ENCODE data around the gene PHF2.

Gene PHF2

DNA sequence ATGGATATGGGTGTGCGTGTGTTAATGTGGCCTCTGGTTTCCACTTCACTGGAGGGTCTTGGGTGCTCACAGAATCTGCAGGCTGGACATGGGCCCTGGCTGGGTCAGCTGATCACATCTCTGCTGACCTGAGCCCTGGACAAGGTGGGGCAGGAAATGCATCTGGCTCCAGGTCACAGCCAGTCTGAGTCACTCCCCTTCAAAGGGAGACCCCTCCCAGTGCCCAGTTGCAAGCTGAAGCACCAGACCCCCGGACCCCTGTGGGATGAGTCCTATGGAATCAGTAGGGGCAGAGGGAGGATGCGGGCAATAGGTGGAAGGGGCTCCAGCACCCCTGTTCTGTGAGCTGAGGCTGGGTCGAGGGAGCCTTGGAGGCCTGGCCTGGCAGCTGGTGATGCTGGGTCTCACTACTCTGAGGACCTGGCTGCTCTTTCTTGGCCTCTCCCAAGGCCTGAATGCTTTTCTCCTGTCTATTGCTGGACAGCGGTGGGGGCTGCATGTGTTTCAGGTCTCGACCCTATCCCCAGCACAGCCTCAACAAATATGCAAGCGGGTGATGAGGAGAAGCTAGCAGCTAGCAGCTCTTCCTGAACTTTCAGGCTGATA, 54.5 kb downstream of the PHF2 start:
- DNase-seq (ENCODE audit: low spot score): no peak

DNA sequence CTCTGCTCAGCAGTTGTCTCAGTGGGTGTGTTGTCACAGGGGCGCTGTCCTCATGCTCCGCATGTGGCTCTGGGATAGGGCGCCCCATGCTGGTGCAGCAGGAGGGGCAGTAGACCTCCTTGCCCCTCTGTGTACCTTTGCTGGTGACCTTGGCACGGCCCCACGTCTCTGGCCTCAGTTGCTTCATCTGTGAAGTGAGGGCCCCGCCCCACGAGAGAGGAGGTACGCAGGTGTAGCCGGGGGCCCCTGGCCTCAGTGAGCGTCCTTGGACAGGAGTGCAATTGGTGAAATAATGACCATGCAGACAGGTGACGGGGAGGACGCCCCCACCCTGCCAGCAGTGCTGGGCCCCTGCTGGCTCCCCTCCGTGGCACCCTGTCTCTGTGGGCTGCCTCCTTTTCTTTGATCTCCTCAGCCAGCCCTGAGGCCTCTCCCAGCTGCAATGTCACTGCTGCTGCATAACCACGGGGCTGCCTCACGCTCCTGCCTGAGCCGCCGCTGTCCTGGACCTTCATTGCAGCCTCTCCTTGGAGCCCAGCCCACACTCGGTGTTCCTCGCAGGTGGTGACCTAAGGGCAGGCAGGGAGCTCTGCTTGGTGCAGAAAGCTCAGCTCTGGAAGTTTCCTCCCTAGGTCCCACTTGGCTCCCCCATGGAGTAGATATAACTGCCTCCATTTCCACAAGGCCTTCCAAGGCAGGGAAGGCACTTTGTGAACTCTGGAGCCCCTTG, 57.3 kb downstream of the PHF2 start:
- no peak for DNase-seq (ENCODE audit: low spot score)

DNA sequence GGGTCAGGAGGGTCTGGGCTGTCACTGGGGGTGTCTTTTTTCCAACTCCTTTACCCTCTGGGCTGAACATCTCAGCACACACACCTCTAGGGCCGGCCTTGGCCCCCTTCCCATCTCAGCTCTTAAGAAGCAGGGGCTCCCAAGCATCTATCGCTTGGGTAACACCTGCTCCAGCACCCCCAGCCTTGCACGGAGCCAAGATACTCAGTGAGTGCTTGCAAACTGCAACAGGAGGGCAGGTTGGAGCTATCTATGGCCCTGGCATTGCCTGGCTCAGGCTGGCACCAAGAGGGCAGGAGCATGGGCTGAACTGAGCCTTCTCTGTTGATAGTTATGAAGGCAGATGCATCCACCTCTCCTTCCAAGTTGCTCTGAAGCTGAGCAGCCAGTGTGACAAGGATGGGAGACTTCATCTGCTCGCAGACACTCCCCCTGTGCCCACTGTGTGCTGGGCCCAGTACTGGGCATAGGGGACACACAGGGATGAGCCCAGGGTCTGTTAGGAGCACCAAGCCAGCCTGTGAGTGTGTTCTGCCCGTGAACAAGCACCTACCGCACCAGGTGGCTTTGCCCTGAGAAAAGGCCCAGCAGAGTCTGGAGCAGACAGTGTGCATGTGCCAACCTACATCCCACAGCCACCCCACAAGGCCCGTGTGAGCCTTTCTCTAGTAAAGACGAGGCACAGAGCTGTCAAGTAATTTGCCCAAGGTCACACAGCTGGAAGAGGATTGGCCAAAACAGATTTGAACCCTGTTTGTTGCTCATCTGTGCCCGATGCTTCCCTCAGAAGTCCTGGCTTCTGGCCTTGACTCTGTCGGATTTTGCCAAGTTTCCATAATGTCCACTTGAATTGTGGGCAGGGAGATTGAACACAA, 58.2 kb downstream of the PHF2 start:
- DNase-seq (ENCODE audit: low spot score): no peak

DNA sequence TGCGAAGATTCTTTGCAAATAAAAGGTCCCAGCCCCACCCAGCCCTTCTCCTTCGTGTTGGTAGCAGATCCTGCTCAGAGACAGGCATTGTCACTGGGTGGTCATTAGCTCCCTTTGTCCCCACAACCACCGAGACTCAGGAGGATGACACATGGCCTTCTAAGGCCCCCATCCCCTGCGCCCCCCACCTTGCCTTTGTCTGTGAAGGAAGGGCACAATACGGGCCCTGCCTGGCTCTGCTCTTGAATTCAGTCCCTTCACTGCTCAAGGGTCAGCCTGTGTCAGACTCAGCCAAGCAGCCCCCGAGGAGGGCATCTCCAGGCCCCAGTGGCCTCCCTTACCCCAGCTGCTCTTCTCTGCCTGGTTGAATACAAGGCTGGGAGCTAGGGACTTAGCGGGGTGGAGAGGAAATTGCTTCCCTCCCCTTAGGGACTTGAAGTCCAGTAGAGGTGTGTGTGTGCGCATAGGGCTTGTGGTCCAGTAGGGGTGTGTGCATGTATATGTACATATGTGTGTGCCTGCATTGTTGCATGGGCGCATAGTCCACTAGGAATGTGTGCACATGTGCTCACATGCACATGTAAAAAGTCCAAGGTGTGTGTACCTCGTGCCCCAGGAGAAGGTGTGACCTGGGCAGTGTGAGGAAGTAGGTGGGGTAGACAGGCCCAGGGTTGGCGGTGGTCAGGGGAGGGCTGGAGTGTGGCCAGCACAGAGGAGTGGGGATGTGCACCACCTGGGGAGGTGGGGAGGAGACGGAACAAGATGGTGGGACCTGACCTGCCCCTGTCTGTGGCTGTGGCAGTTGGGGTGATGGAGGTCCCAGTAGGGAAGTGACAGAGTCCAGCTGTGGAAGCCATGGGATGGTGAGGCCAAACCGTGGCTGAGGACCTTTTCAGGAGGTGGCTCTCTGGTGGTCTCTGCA, 59.1 kb downstream of the PHF2 start:
- no peak for DNase-seq (ENCODE audit: low spot score)

DNA sequence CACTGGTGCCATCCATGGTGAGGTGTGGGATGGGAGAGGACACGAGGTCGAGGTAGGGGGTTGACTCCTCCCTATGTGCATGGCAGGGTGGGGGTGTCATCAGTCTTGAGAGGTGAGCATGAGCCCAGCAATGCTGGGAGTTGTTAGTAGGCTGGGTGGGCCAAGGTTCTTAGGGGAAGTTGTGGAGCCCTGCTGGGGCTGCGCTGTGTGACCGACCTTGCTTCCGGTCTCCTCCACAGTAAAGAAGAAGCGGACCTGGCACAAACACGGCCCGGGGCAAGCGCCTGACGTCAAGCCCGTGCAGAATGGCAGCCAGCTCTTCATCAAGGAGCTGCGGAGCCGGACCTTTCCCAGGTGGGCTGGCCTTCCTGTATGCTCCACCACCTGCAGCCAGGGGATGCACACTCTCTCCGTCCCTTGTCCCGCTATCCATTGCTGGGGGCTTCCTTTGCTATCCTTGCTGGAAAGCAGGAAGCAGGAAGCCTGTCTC, 59.8 kb downstream of the PHF2 start:
- DNase-seq (ENCODE audit: low spot score): no peak

DNA sequence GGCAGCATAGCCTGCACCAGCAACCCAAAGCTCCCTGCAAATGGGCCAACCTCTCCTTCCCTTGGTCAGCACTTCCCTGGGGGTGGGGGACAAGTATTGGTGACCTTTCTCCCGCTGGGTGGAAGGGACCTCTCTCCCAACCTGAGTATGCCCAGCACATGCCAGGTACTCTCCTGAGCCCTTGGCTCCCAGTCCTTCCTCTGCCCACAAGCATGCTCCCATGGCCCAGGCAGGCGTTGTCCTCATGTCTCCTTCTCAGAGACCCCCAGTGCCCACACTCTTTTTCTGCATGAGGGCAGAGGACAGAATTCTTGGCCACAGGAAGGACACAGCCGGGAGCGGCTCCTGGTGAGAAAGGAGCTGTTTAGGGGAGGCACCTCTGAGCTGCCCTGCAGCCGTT, 60.3 kb downstream of the PHF2 start:
- DNase-seq (ENCODE audit: low spot score): no peak

DNA sequence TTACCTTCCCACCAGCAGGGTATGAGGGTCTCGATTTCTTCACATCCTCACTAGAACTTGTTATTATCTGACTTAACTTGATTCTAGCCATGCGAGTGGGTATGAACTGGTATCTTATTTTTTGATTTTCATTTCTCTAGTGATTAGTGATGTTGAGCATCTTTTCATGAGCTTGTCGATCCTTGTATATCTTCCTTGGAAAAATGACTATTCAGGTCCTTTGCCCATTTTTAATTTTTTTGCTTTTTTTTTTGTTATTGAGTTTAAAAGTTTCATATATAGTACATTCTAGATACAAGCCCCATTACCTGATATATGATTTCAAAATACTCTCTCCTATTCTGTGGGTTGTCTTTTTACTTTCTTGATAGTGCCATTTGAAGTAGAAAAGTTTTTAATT, 61.5 kb downstream of the PHF2 start:
- DNase-seq (ENCODE audit: low spot score): no peak

DNA sequence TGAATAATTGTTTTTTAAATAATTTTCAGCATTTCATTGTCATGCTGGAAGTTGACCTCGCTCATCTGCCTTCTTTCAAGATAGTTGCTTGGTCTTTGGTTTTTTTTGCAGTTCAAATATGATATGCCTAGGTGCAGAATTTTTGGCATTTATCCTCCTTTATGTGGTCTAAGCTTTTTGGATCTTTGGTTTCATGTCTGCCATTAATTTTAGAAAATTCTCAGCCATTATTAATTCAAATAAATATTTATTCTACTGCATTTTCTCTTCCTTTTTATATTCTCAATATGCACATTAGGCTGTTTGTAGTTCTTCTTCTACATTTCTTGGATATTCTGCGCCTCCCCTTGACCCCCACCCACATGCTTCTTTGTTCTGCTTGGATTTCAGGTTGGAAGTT, 63.6 kb downstream of the PHF2 start:
- DNase-seq (ENCODE audit: low spot score): no peak

DNA sequence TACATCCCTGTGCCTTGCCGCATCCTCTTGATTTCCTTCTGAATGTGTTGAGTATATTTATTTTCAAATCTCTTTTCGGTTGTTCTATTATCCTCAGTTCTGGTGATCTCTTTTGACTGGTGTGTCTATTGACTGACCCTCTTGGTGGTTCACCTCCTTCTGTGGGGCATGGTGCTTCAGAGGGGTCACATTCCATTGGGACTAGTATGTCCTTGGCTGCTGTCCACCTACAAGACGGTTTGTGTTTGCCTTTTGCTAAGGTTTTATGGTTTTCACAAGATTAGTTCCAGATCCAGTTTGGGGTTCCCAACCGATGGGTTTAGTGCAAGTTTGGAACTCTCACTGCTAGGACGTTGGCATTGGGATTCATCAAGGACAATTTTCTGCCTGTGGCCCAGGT, 66.6 kb downstream of the PHF2 start:
- no peak for DNase-seq (ENCODE audit: low spot score)

DNA sequence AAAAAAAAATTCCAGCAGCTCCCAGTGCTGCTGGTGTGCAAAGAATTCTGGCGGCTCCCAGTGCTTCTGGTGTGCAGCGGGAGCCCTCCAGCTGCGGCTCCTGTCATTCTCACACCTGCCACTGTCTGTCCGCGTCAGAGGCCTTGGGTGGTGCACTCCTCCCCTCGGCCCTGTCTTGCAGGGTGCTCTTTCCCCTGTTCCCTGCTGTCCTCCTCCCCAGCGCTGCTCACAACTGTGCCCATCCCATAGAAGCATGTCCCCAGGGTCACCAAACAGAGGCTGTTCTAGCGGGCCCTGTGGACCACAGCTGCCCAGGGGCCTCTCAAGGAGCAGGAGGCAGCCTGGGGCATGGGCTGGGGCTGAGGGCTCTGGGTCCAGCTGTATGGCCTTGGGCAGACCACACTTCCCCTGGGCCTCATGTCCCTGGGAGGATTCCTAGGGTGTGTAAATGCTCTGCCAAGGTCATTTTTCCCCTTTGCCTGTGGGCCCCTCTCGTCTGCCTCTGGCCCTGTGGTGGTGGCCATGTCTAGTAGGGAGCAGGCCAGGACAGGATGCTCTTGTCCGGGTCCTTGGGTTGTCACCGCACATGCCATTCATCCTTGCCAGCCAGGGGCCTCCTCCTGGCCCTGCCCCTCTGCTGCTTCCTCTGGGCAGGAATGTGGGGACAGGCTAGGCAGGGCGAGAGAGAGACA, 68.2 kb downstream of the PHF2 start:
- no peak for DNase-seq (ENCODE audit: low spot score)

DNA sequence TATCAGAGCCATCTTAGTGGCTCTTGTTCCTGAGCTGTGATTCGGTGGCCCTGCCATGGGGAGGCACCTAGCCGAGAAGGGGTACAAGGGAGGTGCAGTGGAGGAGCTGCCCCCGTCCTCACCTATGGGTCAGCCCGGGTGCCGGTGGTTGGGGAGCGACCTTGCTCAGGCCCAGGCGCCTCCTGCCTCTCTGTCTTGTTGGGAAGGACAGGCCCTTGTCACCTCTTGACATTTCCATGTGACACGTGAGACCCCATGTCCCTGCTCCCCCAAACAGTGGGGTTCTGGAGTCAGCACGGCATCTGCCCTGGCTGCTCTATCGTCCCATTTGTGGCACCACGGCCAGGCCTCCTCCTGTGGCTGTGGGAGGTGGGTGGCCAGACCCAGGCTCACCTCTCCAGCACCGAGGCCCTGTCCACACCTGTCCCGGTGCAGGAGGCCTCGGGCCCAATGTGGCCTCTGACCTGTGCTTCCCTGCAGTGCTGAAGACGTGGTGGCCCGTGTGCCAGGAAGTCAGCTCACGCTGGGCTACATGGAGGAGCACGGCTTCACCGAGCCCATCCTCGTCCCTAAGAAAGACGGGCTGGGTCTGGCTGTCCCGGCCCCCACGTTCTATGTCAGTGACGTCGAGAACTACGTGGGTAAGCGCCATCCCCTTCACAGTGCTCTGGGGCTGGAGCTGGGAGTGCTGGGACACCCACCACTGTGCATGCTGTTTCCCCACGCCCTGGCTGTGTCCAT, 68.9 kb downstream of the PHF2 start:
- DNase-seq (ENCODE audit: low spot score): no peak

DNA sequence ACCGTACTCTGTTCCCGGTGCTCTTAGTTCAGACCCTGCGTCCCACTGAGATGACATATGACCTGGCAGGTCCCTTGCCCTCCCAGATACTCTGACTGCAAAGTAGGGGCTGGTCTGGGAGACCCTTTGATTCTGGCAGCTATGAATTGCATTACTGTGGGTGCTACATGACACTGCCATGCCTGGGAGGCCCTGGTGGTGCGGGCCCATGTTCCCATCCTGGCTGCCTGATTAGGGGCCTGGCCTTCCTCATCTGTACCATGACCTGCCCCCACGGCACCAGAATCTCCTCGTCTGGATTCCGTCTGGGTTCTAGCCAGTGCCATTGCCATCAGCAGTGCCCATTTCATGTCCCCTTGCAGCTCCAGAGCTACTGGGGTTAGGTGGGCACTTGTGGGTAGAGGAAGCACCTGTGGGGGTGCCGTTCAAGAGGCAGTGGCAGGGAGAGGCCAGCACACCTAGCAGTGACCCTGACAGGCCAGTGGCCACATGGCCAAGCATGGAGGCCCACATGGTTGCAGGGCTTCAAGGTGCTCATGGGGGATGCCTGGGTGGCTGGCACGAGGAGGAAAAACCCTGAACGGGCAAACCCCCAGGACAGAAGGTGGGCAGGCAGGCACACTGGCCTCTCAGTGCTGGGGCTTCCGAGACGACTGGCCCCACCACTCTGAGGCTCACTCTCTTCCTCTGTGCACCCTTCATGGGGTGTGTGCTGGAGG, 69.7 kb downstream of the PHF2 start:
- DNase-seq (ENCODE audit: low spot score): no peak

DNA sequence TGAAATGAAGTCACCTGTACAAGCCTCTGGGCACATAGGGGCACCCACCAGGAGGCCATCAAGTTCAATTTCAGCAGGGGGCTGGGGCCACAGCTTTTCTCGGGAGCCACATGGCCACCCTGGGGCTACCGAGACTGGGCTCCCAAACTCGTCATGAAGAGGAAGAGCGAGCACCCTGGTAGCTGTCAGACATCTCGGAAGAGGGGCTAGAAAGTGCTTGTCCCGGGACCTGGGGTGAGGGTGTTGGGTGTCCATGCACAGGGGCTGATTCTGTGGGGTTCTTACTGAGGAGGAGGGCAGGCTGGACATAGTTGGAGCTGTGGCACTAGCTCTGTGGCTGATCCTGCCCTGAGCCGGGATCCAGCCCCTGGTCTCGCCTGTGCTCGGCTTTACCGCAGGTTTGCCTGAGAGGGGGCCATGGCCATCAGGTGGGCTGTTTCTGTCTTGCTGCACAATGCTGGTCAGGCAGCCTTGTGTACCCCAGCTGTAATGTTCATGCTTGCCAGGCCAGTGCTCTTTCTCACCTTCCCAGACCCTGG, 70.3 kb downstream of the PHF2 start:
- no peak for DNase-seq (ENCODE audit: low spot score)

DNA sequence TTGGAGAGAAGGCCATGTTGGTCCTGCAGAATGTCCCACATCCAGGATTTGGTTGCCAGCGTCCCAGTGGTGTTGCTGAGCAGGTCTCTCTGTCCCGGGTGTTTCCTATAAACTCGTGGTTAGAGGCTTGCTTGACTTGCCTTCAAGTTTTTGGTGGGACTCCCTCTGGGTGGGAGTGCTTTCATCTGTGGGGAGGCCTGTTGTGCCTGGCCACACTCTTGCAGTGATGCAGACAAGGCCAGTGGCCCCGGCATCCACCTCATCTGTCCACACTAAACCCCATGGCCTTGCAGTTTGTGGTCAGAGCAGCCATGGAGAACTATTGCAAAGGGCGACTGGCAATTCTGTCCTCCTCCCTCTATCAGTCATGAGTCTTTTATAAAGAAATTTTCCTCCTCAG, 71.8 kb downstream of the PHF2 start:
- no peak for DNase-seq (ENCODE audit: low spot score)

DNA sequence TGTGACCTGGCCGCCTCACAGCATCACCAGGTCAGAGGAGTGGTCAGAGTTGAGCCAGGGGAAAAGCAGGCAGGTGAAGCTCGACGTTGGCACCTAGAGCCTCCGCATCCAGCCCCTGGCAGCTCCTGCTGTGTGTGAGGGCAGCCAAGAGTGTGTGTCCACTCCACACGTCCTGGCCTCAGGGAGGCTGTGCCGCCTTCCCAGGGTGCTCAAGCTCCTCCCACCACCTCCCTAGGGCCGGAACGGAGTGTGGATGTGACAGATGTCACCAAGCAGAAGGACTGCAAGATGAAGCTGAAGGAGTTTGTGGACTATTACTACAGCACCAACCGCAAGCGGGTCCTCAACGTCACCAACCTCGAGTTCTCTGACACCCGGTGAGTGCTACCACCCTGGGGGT, 72.5 kb downstream of the PHF2 start:
- no peak for DNase-seq (ENCODE audit: low spot score)

DNA sequence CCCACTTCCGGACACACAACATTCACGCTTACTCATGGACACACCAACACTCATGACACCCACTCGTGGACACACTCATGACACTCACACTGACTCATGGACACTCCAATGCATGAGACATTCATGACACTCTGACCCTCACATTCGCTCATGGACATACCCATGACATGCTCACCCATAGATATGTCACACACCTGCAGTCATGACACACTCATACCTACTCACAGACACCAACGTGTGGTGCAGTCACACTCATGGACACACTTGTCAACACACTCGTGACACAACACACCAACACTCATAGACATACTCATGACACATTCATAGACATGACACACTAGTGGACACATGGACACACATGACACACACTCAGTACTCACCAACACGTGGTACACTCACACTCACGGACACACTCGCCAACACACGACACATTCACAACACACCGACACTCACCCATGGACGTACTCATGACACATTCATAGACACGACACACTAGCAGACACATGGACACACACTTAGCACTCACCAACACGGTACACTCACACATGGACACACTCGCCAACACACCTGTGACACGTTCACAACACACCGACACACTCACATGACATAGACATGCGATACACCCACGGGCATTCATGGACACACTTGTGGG, 73.4 kb downstream of the PHF2 start:
- DNase-seq (ENCODE audit: low spot score): no peak

DNA sequence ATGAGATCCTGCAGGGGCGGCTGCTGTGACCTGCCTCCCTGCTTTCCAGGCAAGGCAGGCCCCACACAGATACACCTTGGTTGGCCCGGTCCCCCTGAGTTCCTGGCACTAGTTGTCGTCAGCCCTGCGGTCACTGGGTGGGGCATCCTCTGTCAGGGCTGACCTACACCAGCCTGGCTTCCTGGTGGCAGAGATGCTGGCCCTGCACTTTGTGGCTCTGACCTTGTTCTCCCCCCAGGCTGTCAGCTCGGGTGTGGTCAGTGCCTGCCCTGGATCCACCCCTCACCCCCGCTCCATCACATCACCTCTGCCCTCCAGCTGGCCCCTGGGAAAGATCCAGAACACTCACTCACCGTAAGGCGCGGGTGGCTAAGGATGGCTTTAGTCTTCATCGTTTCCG, 74.1 kb downstream of the PHF2 start:
- no peak for DNase-seq (ENCODE audit: low spot score)

DNA sequence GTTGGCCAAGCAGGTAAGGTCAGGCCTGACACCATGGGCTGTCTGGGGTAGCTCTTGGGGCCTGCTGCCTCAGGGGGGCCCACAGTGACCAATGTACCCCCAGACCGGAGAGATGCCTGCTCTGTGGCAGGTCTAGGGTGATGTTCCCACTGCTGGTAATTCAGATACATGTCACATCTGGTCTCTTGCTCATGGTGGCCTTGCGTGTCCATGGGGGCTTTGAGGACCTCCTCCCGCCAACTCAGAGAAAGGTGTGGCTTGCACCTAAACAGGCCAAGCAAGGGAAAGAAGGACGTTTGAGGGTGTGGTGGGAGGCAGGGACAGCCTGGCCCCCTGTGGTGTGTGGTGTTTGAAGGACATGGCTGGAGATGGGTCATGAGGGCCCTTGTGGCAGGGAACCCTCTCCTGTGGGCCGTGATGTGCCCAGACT, 75.2 kb downstream of the PHF2 start:
- no peak for DNase-seq (ENCODE audit: low spot score)
